Activated CD4-positive, alpha-beta T cell treated with anti-CD3 and anti-CD28 coated beads, Interleukin-2, amount 50 U/mL, for 16 hours (primary cell): ENCODE data around the gene NKX2-2.

ENCODE experiments used
- DNase-seq: peaks from one replicate; pipeline ENCODE4 v3.0.0-alpha.2; 2020

NKX2-2 gene

GRCh38 chr20:21521596-21522480 lies 8.0 kb upstream of the NKX2-2 start:
- no peak for DNase-seq

- DNase-seq, result no peak
Observed at GRCh38 chr20:21520702-21521595, 7.1 kb upstream of the NKX2-2 start.

GRCh38 chr20:21519136-21519584 lies 5.3 kb upstream of the NKX2-2 start:
- DNase-seq, result no peak

GRCh38 chr20:21518292-21518991 lies 4.6 kb upstream of the NKX2-2 start:
- DNase-seq, result no peak

GRCh38 chr20:21517566-21518277 lies 3.9 kb upstream of the NKX2-2 start:
- no peak for DNase-seq

GRCh38 chr20:21516861-21517565 lies 3.1 kb upstream of the NKX2-2 start:
- DNase-seq, result no peak

- no peak for DNase-seq
Observed at GRCh38 chr20:21516180-21516567, 2.3 kb upstream of the NKX2-2 start.

GRCh38 chr20:21515300-21516179 lies 1.7 kb upstream of the NKX2-2 start:
- no peak for DNase-seq

- DNase-seq, result no peak
Observed at GRCh38 chr20:21514553-21515251, 838 bp upstream of the NKX2-2 start.

GRCh38 chr20:21513181-21513663 lies 642 bp downstream of the NKX2-2 start:
- no peak for DNase-seq

- no peak for DNase-seq
Observed at GRCh38 chr20:21512634-21513180, 1.2 kb downstream of the NKX2-2 start.

GRCh38 chr20:21511850-21512633 lies 1.8 kb downstream of the NKX2-2 start:
- no peak for DNase-seq

GRCh38 chr20:21511485-21511849 lies 2.4 kb downstream of the NKX2-2 start:
- no peak for DNase-seq

GRCh38 chr20:21510414-21511384 lies 3.2 kb downstream of the NKX2-2 start:
- no peak for DNase-seq

GRCh38 chr20:21509597-21510371 lies 4.1 kb downstream of the NKX2-2 start:
- no peak for DNase-seq

GRCh38 chr20:21509079-21509596 lies 4.7 kb downstream of the NKX2-2 start:
- no peak for DNase-seq
